Measurements from ENCODE around the gene VSNL1.

Gene VSNL1

GRCh38 chr2:17637131-17637906 lies 96.8 kb downstream of the VSNL1 start:
- no peak overlapping the region for H2AFZ ChIP-seq
- no peak overlapping the region for H3K9ac ChIP-seq
- H3K27ac ChIP-seq: no peak overlapping the region
- H3K4me1 ChIP-seq: no peaks in the 10 kb centered on the region
- no peak overlapping the region for H3K4me2 ChIP-seq (ENCODE audit: low read length)
- H3K27me3 ChIP-seq (ENCODE audit: control insufficient read depth, insufficient read depth, low read length): no peaks in the 10 kb centered on the region
- H3K79me2 ChIP-seq: no peaks in the 10 kb centered on the region
- no peak overlapping the region for H3K4me3 ChIP-seq (ENCODE audit: low read depth, low read length)
- no peaks in the 10 kb centered on the region for H3K9me3 ChIP-seq (ENCODE audit: control insufficient read depth, low read length)
- H3K36me3 ChIP-seq (ENCODE audit: control insufficient read depth, insufficient read depth, low read length): no peaks in the 10 kb centered on the region
- no peak for TF ChIP-seq CTCF (IDR thresholded peaks at IDR 0.05)

- Histone ChIP-seq H3K27me3 (ENCODE audit: control insufficient read depth, insufficient read depth, low read length) (no peaks in the 10 kb centered on the region), H3K4me2 (ENCODE audit: low read length) (no peak overlapping the region), H3K79me2 (no peaks in the 10 kb centered on the region), H3K27ac (no peak overlapping the region), H3K36me3 (ENCODE audit: control insufficient read depth, insufficient read depth, low read length) (no peaks in the 10 kb centered on the region), H2AFZ (no peak overlapping the region), H3K9ac (no peak overlapping the region), H3K9me3 (ENCODE audit: control insufficient read depth, low read length) (no peaks in the 10 kb centered on the region), H3K4me3 (ENCODE audit: low read depth, low read length) (no peak overlapping the region), H3K4me1 (no peaks in the 10 kb centered on the region)
- no peak for TF ChIP-seq CTCF (IDR thresholded peaks at IDR 0.05)
These were observed 97.8 kb downstream of the VSNL1 start for GRCh38 chr2:17638196-17638743.

- no peak overlapping the region for H2AFZ ChIP-seq
- H3K27ac ChIP-seq: no peak overlapping the region
- no peak overlapping the region for H3K4me3 ChIP-seq (ENCODE audit: low read depth, low read length)
- H3K9me3 ChIP-seq (ENCODE audit: control insufficient read depth, low read length): no peaks in the 10 kb centered on the region
- no peak overlapping the region for H3K4me2 ChIP-seq (ENCODE audit: low read length)
- no peaks in the 10 kb centered on the region for H3K27me3 ChIP-seq (ENCODE audit: control insufficient read depth, insufficient read depth, low read length)
- H3K79me2 ChIP-seq: no peaks in the 10 kb centered on the region
- no peak overlapping the region for H3K9ac ChIP-seq
- H3K4me1 ChIP-seq: no peaks in the 10 kb centered on the region
- no peak for TF ChIP-seq CTCF (IDR thresholded peaks at IDR 0.05)
- H3K36me3 ChIP-seq (ENCODE audit: control insufficient read depth, insufficient read depth, low read length): no peaks in the 10 kb centered on the region
These were observed 99.9 kb downstream of the VSNL1 start for GRCh38 chr2:17640406-17640805.

- Histone ChIP-seq H3K36me3 (ENCODE audit: control insufficient read depth, insufficient read depth, low read length) (no peaks in the 10 kb centered on the region), H3K9ac (no peak overlapping the region), H2AFZ (no peak overlapping the region), H3K4me1 (no peaks in the 10 kb centered on the region), H3K4me3 (ENCODE audit: low read depth, low read length) (no peak overlapping the region), H3K27me3 (ENCODE audit: control insufficient read depth, insufficient read depth, low read length) (no peaks in the 10 kb centered on the region), H3K27ac (no peak overlapping the region), H3K9me3 (ENCODE audit: control insufficient read depth, low read length) (no peaks in the 10 kb centered on the region), H3K4me2 (ENCODE audit: low read length) (no peak overlapping the region), H3K79me2 (no peaks in the 10 kb centered on the region)
- TF ChIP-seq CTCF (IDR thresholded peaks at IDR 0.05): no peak
These were observed 102.6 kb downstream of the VSNL1 start for GRCh38 chr2:17643031-17643615.
